ENCODE results near the gene TUBB4A.

Gene TUBB4A

GRCh38 chr19:6527893-6528543 is 25.9 kb upstream of the TUBB4A start:
- H3K4me3 ChIP-seq (ENCODE audit: low read depth, low read length) = no peak overlapping the region
- no peak overlapping the region for H2AFZ ChIP-seq
- H3K4me1 ChIP-seq = peaks cover 2% of the 10 kb centered on the region
- TF ChIP-seq CTCF (IDR thresholded peaks at IDR 0.05) = no peak
- no peaks in the 10 kb centered on the region for H3K27me3 ChIP-seq (ENCODE audit: control insufficient read depth, insufficient read depth, low read length)
- H3K4me2 ChIP-seq (ENCODE audit: low read length) = no peak overlapping the region
- H3K9me3 ChIP-seq (ENCODE audit: control insufficient read depth, low read length) = no peaks in the 10 kb centered on the region
- H3K9ac ChIP-seq = no peak overlapping the region
- H3K36me3 ChIP-seq (ENCODE audit: control insufficient read depth, insufficient read depth, low read length) = no peaks in the 10 kb centered on the region
- no peak overlapping the region for H3K27ac ChIP-seq
- H3K79me2 ChIP-seq = no peaks in the 10 kb centered on the region

- TF ChIP-seq CTCF (IDR thresholded peaks at IDR 0.05) = no peak
- Histone ChIP-seq H3K4me2 (ENCODE audit: low read length) (no peak overlapping the region), H3K9me3 (ENCODE audit: control insufficient read depth, low read length) (no peaks in the 10 kb centered on the region), H3K27ac (no peak overlapping the region), H3K36me3 (ENCODE audit: control insufficient read depth, insufficient read depth, low read length) (no peaks in the 10 kb centered on the region), H3K9ac (no peak overlapping the region), H3K4me1 (no peaks in the 10 kb centered on the region), H3K4me3 (ENCODE audit: low read depth, low read length) (no peak overlapping the region), H3K79me2 (no peaks in the 10 kb centered on the region), H2AFZ (no peak overlapping the region), H3K27me3 (ENCODE audit: control insufficient read depth, insufficient read depth, low read length) (no peaks in the 10 kb centered on the region)
Measured at GRCh38 chr19:6524311-6524710, 22.2 kb upstream of the TUBB4A start.

GRCh38 chr19:6522712-6523111 is 20.6 kb upstream of the TUBB4A start:
- H2AFZ ChIP-seq = no peak overlapping the region
- no peak overlapping the region for H3K4me3 ChIP-seq (ENCODE audit: low read depth, low read length)
- TF ChIP-seq CTCF (IDR thresholded peaks at IDR 0.05) = no peak
- H3K9me3 ChIP-seq (ENCODE audit: control insufficient read depth, low read length) = no peaks in the 10 kb centered on the region
- H3K4me1 ChIP-seq = no peaks in the 10 kb centered on the region
- no peak overlapping the region for H3K4me2 ChIP-seq (ENCODE audit: low read length)
- H3K36me3 ChIP-seq (ENCODE audit: control insufficient read depth, insufficient read depth, low read length) = no peaks in the 10 kb centered on the region
- H3K9ac ChIP-seq = no peak overlapping the region
- H3K27ac ChIP-seq = no peak overlapping the region
- no peaks in the 10 kb centered on the region for H3K79me2 ChIP-seq
- no peaks in the 10 kb centered on the region for H3K27me3 ChIP-seq (ENCODE audit: control insufficient read depth, insufficient read depth, low read length)

- H3K9me3 ChIP-seq (ENCODE audit: control insufficient read depth, low read length) = no peaks in the 10 kb centered on the region
- H3K4me3 ChIP-seq (ENCODE audit: low read depth, low read length) = no peak overlapping the region
- H3K27me3 ChIP-seq (ENCODE audit: control insufficient read depth, insufficient read depth, low read length) = no peaks in the 10 kb centered on the region
- no peaks in the 10 kb centered on the region for H3K4me1 ChIP-seq
- no peak for TF ChIP-seq CTCF (IDR thresholded peaks at IDR 0.05)
- H3K4me2 ChIP-seq (ENCODE audit: low read length) = no peak overlapping the region
- H3K9ac ChIP-seq = no peak overlapping the region
- H3K36me3 ChIP-seq (ENCODE audit: control insufficient read depth, insufficient read depth, low read length) = no peaks in the 10 kb centered on the region
- no peaks in the 10 kb centered on the region for H3K79me2 ChIP-seq
- no peak overlapping the region for H2AFZ ChIP-seq
- H3K27ac ChIP-seq = no peak overlapping the region
Measured at GRCh38 chr19:6521718-6522646, 19.9 kb upstream of the TUBB4A start.

Data from parathyroid adenoma (tissue), 2 donors.